Trophoblast cell (in vitro differentiated cells and primary cell): Measurements from ENCODE around the gene OR52I1.

Experiments
- DNase-seq, 2 donors: peaks; one replicate each; pipeline ENCODE4 v3.0.0-alpha.2; 2016
- H2AFZ ChIP-seq: 2 replicates; pipeline ENCODE4 v1.6.1; 2013; ENCODE audit warnings: low read length, moderate library complexity, mild to moderate bottlenecking; ENCODE audit not compliant: insufficient read depth, poor library complexity
- H2AK5ac ChIP-seq: 2 replicates; pipeline ENCODE4 v1.6.1; 2013; ENCODE audit warnings: mild to moderate bottlenecking, low read length
- H2BK120ac ChIP-seq: 2 replicates; pipeline ENCODE4 v1.6.1; 2013; ENCODE audit warnings: low read length, mild to moderate bottlenecking, moderate library complexity; ENCODE audit not compliant: insufficient read depth, poor library complexity
- H2BK12ac ChIP-seq: 2 replicates; pipeline ENCODE4 v1.6.1; 2013; ENCODE audit warnings: mild to moderate bottlenecking, low read length, moderate library complexity
- H2BK5ac ChIP-seq: 2 replicates; pipeline ENCODE4 v1.6.1; 2013; ENCODE audit warnings: low read length, low read depth, moderate library complexity, mild to moderate bottlenecking; ENCODE audit not compliant: poor library complexity
- H3K14ac ChIP-seq: 2 replicates; pipeline ENCODE4 v1.6.1; 2013; ENCODE audit warnings: mild to moderate bottlenecking, low read length
- H3K18ac ChIP-seq: 2 replicates; pipeline ENCODE4 v1.6.1; 2013; ENCODE audit warnings: mild to moderate bottlenecking, low read length
- H3K23ac ChIP-seq: 2 replicates; pipeline ENCODE4 v1.6.1; 2013; ENCODE audit warnings: low read length
- H3K27ac ChIP-seq: 2 replicates; pipeline ENCODE4 v1.5.1; 2013; ENCODE audit warnings: low read depth, mild to moderate bottlenecking, inconsistent platforms, low read length, moderate library complexity
- H3K27me3 ChIP-seq: 2 replicates; pipeline ENCODE4 v1.6.1; 2013; ENCODE audit warnings: inconsistent platforms, mild to moderate bottlenecking, low read length, moderate library complexity; ENCODE audit not compliant: insufficient read depth
- H3K36me3 ChIP-seq, 2 experiments: 1 replicate in 1 of 2; 2 replicates in 1 of 2; pipeline ENCODE4 v1.6.1; 2013; ENCODE audit warnings: low read length in 2 of 2, mild to moderate bottlenecking in 2 of 2, moderate library complexity in 1 of 2; ENCODE audit not compliant: insufficient read depth in 2 of 2, control insufficient read depth in 1 of 2
- H3K4ac ChIP-seq: 2 replicates; pipeline ENCODE4 v1.6.1; 2013; ENCODE audit warnings: low read depth, mild to moderate bottlenecking, low read length, moderate library complexity
- H3K4me1 ChIP-seq, 2 experiments: 1 replicate in 1 of 2; 2 replicates in 1 of 2; pipeline ENCODE4 v1.6.1; 2013; ENCODE audit warnings: low read length in 2 of 2, mild to moderate bottlenecking in 2 of 2, moderate library complexity in 1 of 2; ENCODE audit not compliant: insufficient read depth in 2 of 2, control insufficient read depth in 1 of 2
- H3K4me2 ChIP-seq: 2 replicates; pipeline ENCODE4 v1.6.1; 2013; ENCODE audit warnings: inconsistent platforms, mild to moderate bottlenecking, low read length, moderate library complexity
- H3K4me3 ChIP-seq: 2 replicates; pipeline ENCODE4 v1.5.1; 2013; ENCODE audit warnings: mild to moderate bottlenecking, low read depth, low read length, inconsistent platforms
- H3K79me1 ChIP-seq: one replicate; pipeline ENCODE4 v1.6.1; 2013; ENCODE audit warnings: low read length
- H3K79me2 ChIP-seq: 2 replicates; pipeline ENCODE4 v1.6.1; 2013; ENCODE audit warnings: low read length, mild to moderate bottlenecking; ENCODE audit not compliant: control insufficient read depth, insufficient read depth, poor library complexity
- H3K9ac ChIP-seq: 2 replicates; pipeline ENCODE4 v1.6.1; 2013; ENCODE audit warnings: mild to moderate bottlenecking, low read length
- H3K9me3 ChIP-seq: 2 replicates; pipeline ENCODE4 v1.6.1; 2013; ENCODE audit warnings: low read depth, mild to moderate bottlenecking, control low read depth, inconsistent platforms, low read length; ENCODE audit not compliant: insufficient read depth
- H4K12ac ChIP-seq: 2 replicates; pipeline ENCODE4 v1.6.1; 2013; ENCODE audit warnings: low read depth, mild to moderate bottlenecking, low read length, moderate library complexity
- H4K8ac ChIP-seq: 2 replicates; pipeline ENCODE4 v1.6.1; 2013; ENCODE audit warnings: low read depth, mild to moderate bottlenecking, low read length, moderate library complexity
- H4K91ac ChIP-seq: one replicate; pipeline ENCODE4 v1.6.1; 2013; ENCODE audit warnings: low read depth, mild to moderate bottlenecking, low read length, moderate library complexity
- WGBS: extraction: QIAGEN DNeasy Blood & Tissue Kit; methylation state at CpG from one replicate; pipeline ENCODE4 v1.1.7; 2013; ENCODE audit warnings: missing lambda C conversion rate; ENCODE audit not compliant: insufficient read length, insufficient coverage; ENCODE audit errors: extremely low coverage; 5-methylcytosine and 5-hydroxymethylcytosine counted together

The OR52I1 gene

DNA sequence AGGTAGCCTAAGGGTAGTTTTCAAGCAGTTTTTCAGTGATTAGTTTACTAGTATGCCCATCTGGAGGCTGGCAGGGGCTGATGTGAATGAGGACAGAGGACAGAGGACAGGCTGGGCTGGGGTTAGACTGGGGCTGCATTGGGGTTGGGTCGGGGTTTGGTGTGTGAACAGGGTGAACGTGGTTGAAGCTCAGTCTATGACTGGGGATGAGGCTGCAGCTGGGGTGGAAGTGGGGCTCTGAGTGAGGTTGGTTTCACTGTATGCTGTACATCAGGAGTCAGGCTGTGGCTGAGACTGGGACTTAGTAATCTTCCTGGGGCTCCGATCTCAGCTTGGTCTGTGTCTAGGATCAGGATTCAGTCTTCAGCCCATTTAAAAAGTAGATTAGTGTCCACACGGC, 50.4 kb downstream of the OR52I1 start:
- Histone ChIP-seq H4K12ac (no peak overlapping the region), H3K36me3 (no peaks in the 10 kb centered on the region), H2BK5ac (no peak overlapping the region), H3K4ac (no peak overlapping the region), H2AK5ac (no peak overlapping the region), H3K27me3 (no peaks in the 10 kb centered on the region), H3K4me3 (no peak overlapping the region), H2AFZ (no peak overlapping the region), H2BK12ac (no peak overlapping the region), H3K9me3 (peaks cover 5% of the 10 kb centered on the region), H3K4me2 (no peak overlapping the region), H3K79me2 (no peaks in the 10 kb centered on the region), H3K4me1 (peaks cover 7 to 8% of the 10 kb centered on the region in 2 experiments), H4K8ac (no peak overlapping the region), H3K14ac (no peak overlapping the region), H3K18ac (no peak overlapping the region), H3K23ac (no peak overlapping the region), H3K27ac (no peak overlapping the region), H2BK120ac (no peak overlapping the region), H4K91ac (no peak overlapping the region), H3K79me1 (no peaks in the 10 kb centered on the region), H3K9ac (no peak overlapping the region)
- no CpG with 5 or more reads among the region's 4 CpGs for WGBS
- DNase-seq: no peak
